ENCODE measurements around the gene MAN1C1. TPM values are rescaled to one million over a fixed set of nuclear protein-coding genes. Genes with fewer than 3 reads are reported as not detected.

The MAN1C1 gene
- total and polyA plus RNA-seq, 2 donors (not counting 1 experiment from before 2014, with no cell fraction given), result 0.31 to 0.89 TPM

- DNase-seq (no peak), ATAC-seq (ENCODE audit: low read depth) (no peak)
- Mint-ChIP-seq H3K27ac (no peak overlapping the region), H3K4me3 (no peak overlapping the region), H3K27me3 (no peaks in the 10 kb centered on the region), H3K4me1 (peaks cover 19% of the 10 kb centered on the region), H3K9me3 (ENCODE audit: insufficient read depth) (no peaks in the 10 kb centered on the region)
- ChIA-PET POLR2A (no interaction called here), CTCF (interaction anchor here (0.8 to 2.4 kb wide), 4 partner anchors 14 to 292 kb away, joined by 3 to 10 read pairs (median 5); no protein-coding TSS in a partner anchor)
- Histone ChIP-seq H3K4me1 (ENCODE audit: control insufficient read depth in 2 of 2, insufficient read depth in 2 of 2, low read length in 2 of 2) (peaks cover 7 to 21% of the 10 kb centered on the region in 2 donors), H2AFZ (ENCODE audit: insufficient read depth, low read depth, low read length, poor library complexity, severe bottlenecking) (peak overlapping the region; percentile 41), H4K20me1 (ENCODE audit: control insufficient read depth, insufficient read depth, low read length, poor library complexity, severe bottlenecking) (no peaks in the 10 kb centered on the region), H3K4me3 (ENCODE audit: control extremely low read depth in 1 of 5, extremely low read depth in 1 of 5, insufficient read depth in 1 of 5, low read depth in 2 of 5, low read length in 4 of 5) (no peak overlapping the region), H3K36me3 (replicated peaks in 1 of 2; ENCODE audit: control extremely low read depth in 1 of 2, control insufficient read depth in 1 of 2, extremely low read depth in 1 of 2, insufficient read depth in 2 of 2, low read length in 1 of 2) (no peaks in the 10 kb centered on the region), H3K27ac (ENCODE audit: low read length in 2 of 2) (no peak overlapping the region), H3K27me3 (replicated peaks in 1 of 4; ENCODE audit: control extremely low read depth in 1 of 4, control insufficient read depth in 3 of 4, insufficient read depth in 4 of 4, low read length in 3 of 4) (no peaks in the 10 kb centered on the region), H3K9me3 (ENCODE audit: control extremely low read depth in 1 of 3, control insufficient read depth in 2 of 3, insufficient read depth in 1 of 3, low read length in 2 of 3) (no peaks in the 10 kb centered on the region), H3K4me2 (replicated peaks; ENCODE audit: low read depth, low read length, poor library complexity, severe bottlenecking) (no peak overlapping the region), H3K79me2 (ENCODE audit: control insufficient read depth, insufficient read depth, low read length) (peaks cover 4% of the 10 kb centered on the region), H3K9ac (ENCODE audit: low read length) (no peak overlapping the region)
- TF ChIP-seq, protein P1, sequence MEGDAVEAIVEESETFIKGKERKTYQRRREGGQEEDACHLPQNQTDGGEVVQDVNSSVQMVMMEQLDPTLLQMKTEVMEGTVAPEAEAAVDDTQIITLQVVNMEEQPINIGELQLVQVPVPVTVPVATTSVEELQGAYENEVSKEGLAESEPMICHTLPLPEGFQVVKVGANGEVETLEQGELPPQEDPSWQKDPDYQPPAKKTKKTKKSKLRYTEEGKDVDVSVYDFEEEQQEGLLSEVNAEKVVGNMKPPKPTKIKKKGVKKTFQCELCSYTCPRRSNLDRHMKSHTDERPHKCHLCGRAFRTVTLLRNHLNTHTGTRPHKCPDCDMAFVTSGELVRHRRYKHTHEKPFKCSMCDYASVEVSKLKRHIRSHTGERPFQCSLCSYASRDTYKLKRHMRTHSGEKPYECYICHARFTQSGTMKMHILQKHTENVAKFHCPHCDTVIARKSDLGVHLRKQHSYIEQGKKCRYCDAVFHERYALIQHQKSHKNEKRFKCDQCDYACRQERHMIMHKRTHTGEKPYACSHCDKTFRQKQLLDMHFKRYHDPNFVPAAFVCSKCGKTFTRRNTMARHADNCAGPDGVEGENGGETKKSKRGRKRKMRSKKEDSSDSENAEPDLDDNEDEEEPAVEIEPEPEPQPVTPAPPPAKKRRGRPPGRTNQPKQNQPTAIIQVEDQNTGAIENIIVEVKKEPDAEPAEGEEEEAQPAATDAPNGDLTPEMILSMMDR (IDR thresholded peaks at IDR 0.05), result no peak
- no peak for TF ChIP-seq EZH2 (IDR thresholded peaks at IDR 0.05; ENCODE audit: borderline replicate concordance, insufficient read depth, low read depth, low read length, poor library complexity, severe bottlenecking)
- intact Hi-C loops (cut with micrococcal nuclease), result loop anchor here (5.0 kb wide), 2 partner anchors 249 to 294 kb away; no protein-coding TSS in a partner anchor
- 76% methylated on average over 14 of the region's 22 CpGs for WGBS (ENCODE audit: insufficient coverage)
These were observed 179.6 kb downstream of the MAN1C1 start for GRCh38 chr1:25795946-25796810.
